ENCODE data around the gene GFRA1.
"Not testable (repeated sequence)": the region's sequence is repeated elsewhere in the genome, so short reads cannot be mapped to it uniquely, and the experiment has no call there.

The GFRA1 gene

GRCh38 chr10:116201670-116202430 lies 71.2 kb downstream of the GFRA1 start:
- no peak for FAIRE-seq
- no peak for DNase-seq (ENCODE audit: low spot score)

GRCh38 chr10:116201011-116201410 lies 72.0 kb downstream of the GFRA1 start:
- DNase-seq (ENCODE audit: low spot score) (peak; percentile 67), FAIRE-seq (peak; percentile 77)

- DNase-seq (ENCODE audit: low spot score) (no peak), FAIRE-seq (no peak)
Observed at GRCh38 chr10:116198676-116199035, 74.3 kb downstream of the GFRA1 start.

- DNase-seq (ENCODE audit: low spot score): no peak
Observed at GRCh38 chr10:116197946-116198675, 74.9 kb downstream of the GFRA1 start.

GRCh38 chr10:116195583-116195982 lies 77.4 kb downstream of the GFRA1 start:
- DNase-seq (ENCODE audit: low spot score) (no peak), FAIRE-seq (no peak)

More at GRCh38 chr10:116197946-116198675, 74.9 kb downstream of the GFRA1 start:
- no peak for FAIRE-seq

GRCh38 chr10:116195039-116195438 lies 78.0 kb downstream of the GFRA1 start:
- no peak for DNase-seq (ENCODE audit: low spot score)
- FAIRE-seq: no peak

- DNase-seq (ENCODE audit: low spot score) (no peak), FAIRE-seq (no peak)
Observed at GRCh38 chr10:116194061-116194460, 78.9 kb downstream of the GFRA1 start.

GRCh38 chr10:116190883-116191282 lies 82.1 kb downstream of the GFRA1 start:
- FAIRE-seq: no peak

GRCh38 chr10:116186273-116186672 lies 86.7 kb downstream of the GFRA1 start:
- no peak for FAIRE-seq
- DNase-seq (ENCODE audit: low spot score): no peak

More at GRCh38 chr10:116190883-116191282, 82.1 kb downstream of the GFRA1 start:
- DNase-seq (ENCODE audit: low spot score): no peak

GRCh38 chr10:116185199-116185867 lies 87.7 kb downstream of the GFRA1 start:
- DNase-seq (ENCODE audit: low spot score): no peak
- no peak for FAIRE-seq

- no peak for FAIRE-seq
- DNase-seq (ENCODE audit: low spot score): no peak
Observed at GRCh38 chr10:116184512-116184794, 88.6 kb downstream of the GFRA1 start.

- FAIRE-seq (no peak), DNase-seq (ENCODE audit: low spot score) (peak; percentile 36)
Observed at GRCh38 chr10:116183733-116184511, 89.1 kb downstream of the GFRA1 start.

GRCh38 chr10:116182426-116182825 lies 90.6 kb downstream of the GFRA1 start:
- no peak for FAIRE-seq

GRCh38 chr10:116178086-116178605 lies 94.9 kb downstream of the GFRA1 start:
- DNase-seq (ENCODE audit: low spot score) (no peak), FAIRE-seq (no peak)

More at GRCh38 chr10:116182426-116182825, 90.6 kb downstream of the GFRA1 start:
- DNase-seq (ENCODE audit: low spot score): no peak

- DNase-seq (ENCODE audit: low spot score) (no peak), FAIRE-seq (no peak)
Observed at GRCh38 chr10:116175231-116175630, 97.8 kb downstream of the GFRA1 start.

GRCh38 chr10:116171505-116171904 lies 101.5 kb downstream of the GFRA1 start:
- DNase-seq (ENCODE audit: low spot score) (no peak), FAIRE-seq (no peak)

GRCh38 chr10:116170815-116171250 lies 102.2 kb downstream of the GFRA1 start:
- DNase-seq (ENCODE audit: low spot score) (no peak), FAIRE-seq (no peak)

GRCh38 chr10:116169782-116170445 lies 103.1 kb downstream of the GFRA1 start:
- no peak for FAIRE-seq
- DNase-seq (ENCODE audit: low spot score): no peak

- no peak for FAIRE-seq
- no peak for DNase-seq (ENCODE audit: low spot score)
Observed at GRCh38 chr10:116168745-116169144, 104.3 kb downstream of the GFRA1 start.

- DNase-seq (ENCODE audit: low spot score): no peak
- no peak for FAIRE-seq
Observed at GRCh38 chr10:116168329-116168728, 104.7 kb downstream of the GFRA1 start.

GRCh38 chr10:116165941-116166340 lies 107.1 kb downstream of the GFRA1 start:
- DNase-seq (ENCODE audit: low spot score); FAIRE-seq: not testable (repeated sequence)

All from RCC 7860 (cell line).